Esophagus squamous epithelium (tissue), 5 donors: ENCODE results near the gene PTOV1. TPM values are rescaled to one million over a fixed set of nuclear protein-coding genes. Genes with fewer than 3 reads are reported as not detected.

Experiments used
- DNase-seq: peaks from one replicate; lab custom pipeline; 2025; lab: John Stamatoyannopoulos, UW
- H3K27ac ChIP-seq, 4 donors: fragments of 200-600 bp; sonication (generic); one replicate each; pipeline ENCODE4 v1.5.1; 2016 to 2019; ENCODE audit warnings: mild to moderate bottlenecking in 1 of 4
- H3K27me3 ChIP-seq, 4 donors: fragments of 200-600 bp; sonication (generic); 1 replicate in 3 of 4; 2 replicates in 1 of 4; pipeline versions ENCODE4 v1.5.1 to v1.6.0; 2017 to 2021; ENCODE audit warnings: antibody characterized with exemption in 1 of 4
- H3K36me3 ChIP-seq, 3 donors: fragments of 200-600 bp; sonication (generic); one replicate each; pipeline ENCODE4 v1.5.1; 2016 to 2019
- H3K4me1 ChIP-seq, 3 donors: fragments of 200-600 bp; sonication (generic); one replicate each; pipeline ENCODE4 v1.5.1; 2017 to 2019
- H3K4me3 ChIP-seq, 4 donors: fragments of 200-600 bp; sonication (generic); 1 replicate in 3 of 4; 2 replicates in 1 of 4; pipeline ENCODE4 v1.5.1; 2016 to 2019; ENCODE audit warnings: mild to moderate bottlenecking in 2 of 4, moderate library complexity in 1 of 4
- H3K9me3 ChIP-seq, 3 donors: fragments of 200-600 bp; sonication (generic); one replicate each; pipeline ENCODE4 v1.5.1; 2016 to 2019
- CTCF ChIP-seq, 6 experiments: fragments of 450-650 bp in 4 of 6; fragments of 200-600 bp in 2 of 6; sonication (generic) in 2 of 6; IDR thresholded peaks; one replicate each; pipeline ENCODE4 v1.5.1; 2016 to 2019; ENCODE audit warnings: antibody characterized with exemption in 6 of 6, mild to moderate bottlenecking in 4 of 6, moderate library complexity in 4 of 6
- POLR2A ChIP-seq, 4 donors: fragments of 450-650 bp; IDR thresholded peaks; one replicate each; pipeline ENCODE4 v1.6.1; 2017; ENCODE audit warnings: antibody characterized with exemption in 4 of 4, mild to moderate bottlenecking in 4 of 4, moderate library complexity in 3 of 4
- WGBS, 2 donors: methylation state at CpG; one replicate each; pipeline ENCODE4 v1.1.5; 2018; 5-methylcytosine and 5-hydroxymethylcytosine counted together
- intact Hi-C: fragments of 100-400 bp; cut with DNase I; formaldehyde crosslinking; loops from one replicate; pipeline ENCODE4 v1.15.0; 2022
- total RNA-seq, 4 donors: library from RNA; depleted of rRNA; stranded (reverse); fragments of >200 nt; gene quantifications; one replicate each; pipeline ENCODE4 v1.1.0, GENCODE V29; 2016
- donor health status: DM: yes; HTN: yes; CAD: no.

PTOV1 gene
- total RNA-seq, 4 donors from 2014 or later, result 31.3 to 57.0 (median 45.2) TPM

GRCh38 chr19:49812452-49812996 lies 38.4 kb upstream of the PTOV1 start:
- 46% methylated on average over 9 of the region's 11 CpGs; no CpG with 5 or more reads in 1 of the 2 donors for WGBS, 2 donors
- Histone ChIP-seq H3K9me3 (no peaks in the 10 kb centered on the region), H3K27me3 (no peaks in the 10 kb centered on the region), H3K36me3 (peaks cover 0 to 2% (median 0%) of the 10 kb centered on the region in 3 donors), H3K4me3 (peak overlapping the region; percentile 64 to 83 (median 70)), H3K27ac (peak overlapping the region; percentile 66 to 93 (median 90)), H3K4me1 (peaks cover 13 to 61% (median 22%) of the 10 kb centered on the region in 3 donors)
- no peak for DNase-seq
- intact Hi-C loops, result loop anchor here (10.0 kb wide), 1 partner anchor 62 kb away; the partner anchor contains the start of genes AKT1S1 and TBC1D17
- TF ChIP-seq CTCF (IDR thresholded peaks at IDR 0.05) (no peak), POLR2A (IDR thresholded peaks at IDR 0.05) (no peak)

- DNase-seq, result peak; percentile 85
- Histone ChIP-seq H3K9me3 (no peaks in the 10 kb centered on the region), H3K36me3 (no peaks in the 10 kb centered on the region), H3K4me1 (peaks cover 13 to 62% (median 22%) of the 10 kb centered on the region in 3 donors), H3K4me3 (peak within 1 kb of the TSS; percentile 64 to 83 (median 70)), H3K27me3 (no peaks in the 10 kb centered on the region), H3K27ac (peak within 1 kb of the TSS; percentile 66 to 93 (median 90))
- intact Hi-C loops, result loop anchor here (10.0 kb wide), 1 partner anchor 62 kb away; the partner anchor contains the start of genes AKT1S1 and TBC1D17
- TF ChIP-seq CTCF (IDR thresholded peaks at IDR 0.05), result peak in 3 of 6 experiments; percentile 27 to 34 (median 27)
- TF ChIP-seq POLR2A (IDR thresholded peaks at IDR 0.05), result no peak
- WGBS, 2 donors, result 0 to 1% methylated on average over 23 to 25 of the region's 45 CpGs
These were observed 37.7 kb upstream of the PTOV1 start, which contains the start of gene FUZ for GRCh38 chr19:49812997-49813861. Gene FUZ, minus strand, starts transcription at chr19:49813292. Its CDS starts 186 bp downstream, at chr19:49813106.

- Histone ChIP-seq H3K27me3 (no peaks in the 10 kb centered on the region), H3K9me3 (no peaks in the 10 kb centered on the region), H3K36me3 (no peaks in the 10 kb centered on the region), H3K27ac (peak overlapping the region; percentile 66 to 93 (median 90)), H3K4me3 (peak overlapping the region in 3 of 4 donors; percentile 64 to 83 (median 76)), H3K4me1 (peaks cover 17 to 59% (median 21%) of the 10 kb centered on the region in 3 donors)
- no peak for TF ChIP-seq CTCF (IDR thresholded peaks at IDR 0.05)
- TF ChIP-seq POLR2A (IDR thresholded peaks at IDR 0.05), result no peak
- no peak for DNase-seq
- intact Hi-C loops, result loop anchor here (10.0 kb wide), 1 partner anchor 61 kb away; the partner anchor contains the start of genes AKT1S1 and TBC1D17
- 50 to 100% methylated on average over 1 of the region's 1 CpG for WGBS, 2 donors
These were observed 36.9 kb upstream of the PTOV1 start for GRCh38 chr19:49814010-49814409.

GRCh38 chr19:49816590-49816989 lies 34.4 kb upstream of the PTOV1 start:
- no peak for DNase-seq
- peak overlapping the region; percentile 62 to 97 (median 94) for H3K27ac ChIP-seq
- H3K27me3 ChIP-seq, result no peaks in the 10 kb centered on the region
- intact Hi-C loops, result loop anchor here (10.0 kb wide), 1 partner anchor 58 kb away; the partner anchor contains the start of genes AKT1S1 and TBC1D17
- 67 to 73% methylated on average over 13 to 14 of the region's 14 CpGs for WGBS, 2 donors
- no peaks in the 10 kb centered on the region for H3K9me3 ChIP-seq
- peaks cover 10 to 58% (median 20%) of the 10 kb centered on the region in 3 donors for H3K4me1 ChIP-seq
- no peak for TF ChIP-seq POLR2A (IDR thresholded peaks at IDR 0.05)
- TF ChIP-seq CTCF (IDR thresholded peaks at IDR 0.05), result no peak
- H3K36me3 ChIP-seq, result peaks cover 0 to 18% (median 0%) of the 10 kb centered on the region in 3 donors
- peak overlapping the region in 2 of 4 donors; percentile 63 to 84 for H3K4me3 ChIP-seq
